ENCODE data around the gene ZNF593.

Gene ZNF593

GRCh38 chr1:26145960-26146294 lies 23.8 kb upstream of the ZNF593 start:
- DNase-seq (ENCODE audit: low read depth in 1 of 2, low spot score in 1 of 2) = no peak

GRCh38 chr1:26148887-26149286 lies 20.8 kb upstream of the ZNF593 start:
- DNase-seq (ENCODE audit: low read depth in 1 of 2, low spot score in 1 of 2) = no peak

GRCh38 chr1:26153966-26154532 lies 15.7 kb upstream of the ZNF593 start:
- no peak for DNase-seq (ENCODE audit: low read depth in 1 of 2, low spot score in 1 of 2)

GRCh38 chr1:26154750-26155149 lies 15.0 kb upstream of the ZNF593 start:
- DNase-seq (ENCODE audit: low read depth in 1 of 2, low spot score in 1 of 2) = no peak

- no peak for DNase-seq (ENCODE audit: low read depth in 1 of 2, low spot score in 1 of 2)
Observed at GRCh38 chr1:26155370-26156284, 14.1 kb upstream of the ZNF593 start.

- no peak for DNase-seq (ENCODE audit: low read depth in 1 of 2, low spot score in 1 of 2)
Observed at GRCh38 chr1:26156285-26157038, 13.2 kb upstream of the ZNF593 start.

GRCh38 chr1:26158271-26158907 lies 11.3 kb upstream of the ZNF593 start:
- no peak for DNase-seq (ENCODE audit: low read depth in 1 of 2, low spot score in 1 of 2)

GRCh38 chr1:26158908-26159742 lies 10.6 kb upstream of the ZNF593 start, which contains the start of gene FAM110D:
Gene FAM110D, plus strand, starts transcription at chr1:26159079. Its CDS starts 2,213 bp downstream, at chr1:26161292.
- no peak for DNase-seq (ENCODE audit: low read depth in 1 of 2, low spot score in 1 of 2)

GRCh38 chr1:26159743-26160039 lies 10.0 kb upstream of the ZNF593 start:
- no peak for DNase-seq (ENCODE audit: low read depth in 1 of 2, low spot score in 1 of 2)

GRCh38 chr1:26160527-26161414 lies 8.9 kb upstream of the ZNF593 start:
- DNase-seq (ENCODE audit: low read depth in 1 of 2, low spot score in 1 of 2) = no peak

- DNase-seq (ENCODE audit: low read depth in 1 of 2, low spot score in 1 of 2) = peak in 1 of 2 donors; percentile 34
Observed at GRCh38 chr1:26161415-26162219, 8.1 kb upstream of the ZNF593 start.

GRCh38 chr1:26162220-26162709 lies 7.4 kb upstream of the ZNF593 start:
- DNase-seq (ENCODE audit: low read depth in 1 of 2, low spot score in 1 of 2) = no peak

GRCh38 chr1:26163684-26164035 lies 6.0 kb upstream of the ZNF593 start:
- DNase-seq (ENCODE audit: low read depth in 1 of 2, low spot score in 1 of 2) = no peak

- DNase-seq (ENCODE audit: low read depth in 1 of 2, low spot score in 1 of 2) = peak; percentile 25 to 52
Observed at GRCh38 chr1:26164036-26164860, 5.5 kb upstream of the ZNF593 start.

GRCh38 chr1:26164861-26165842 lies 4.6 kb upstream of the ZNF593 start:
- no peak for DNase-seq (ENCODE audit: low read depth in 1 of 2, low spot score in 1 of 2)

- no peak for DNase-seq (ENCODE audit: low read depth in 1 of 2, low spot score in 1 of 2)
Observed at GRCh38 chr1:26166719-26167281, 2.9 kb upstream of the ZNF593 start.

Data from stimulated activated CD4-positive, alpha-beta T cell treated with anti-CD3 and anti-CD28 coated beads, Interleukin-15, amount 100 ng/mL, for 1 hour (primary cell).